A549 (cell line): ENCODE measurements around the gene ATP6AP2.

Experiments
- CEBPB ChIP-seq, 2 experiments: fragments of >200 bp in 1 of 2; sonication (Bioruptor Twin) in 1 of 2; formaldehyde crosslinking in 1 of 2; IDR thresholded peaks; 2 replicates each; pipeline ENCODE4 v1.6.1; 2012 to 2016
- CHD2 ChIP-seq: fragments of 150-350 bp; IDR thresholded peaks from 2 replicates; pipeline ENCODE4 v1.6.1; 2014; ENCODE audit warnings: low read length; ENCODE audit not compliant: partially characterized antibody
- CTCF ChIP-seq: fragments of >200 bp; sonication (Bioruptor Twin); formaldehyde crosslinking; IDR thresholded peaks from 3 replicates; pipeline ENCODE4 v1.5.1; 2016
- ELK1 ChIP-seq: fragments of 150-350 bp; IDR thresholded peaks from 2 replicates; pipeline ENCODE4 v1.6.1; 2014; ENCODE audit warnings: low read depth, mild to moderate bottlenecking, low read length
- EP300 ChIP-seq, 2 experiments: fragments of >200 bp; sonication (Bioruptor Twin); formaldehyde crosslinking; IDR thresholded peaks; 2 replicates in 1 of 2; 3 replicates in 1 of 2; pipeline ENCODE4 v1.6.1; 2016 to 2017
- HES2 ChIP-seq: fragments of >200 bp; sonication (Bioruptor Twin); formaldehyde crosslinking; IDR thresholded peaks from 2 replicates; pipeline ENCODE4 v1.6.1; 2016
- HEYL ChIP-seq: fragments of 250-450 bp; sonication (Bioruptor Pico); IDR thresholded peaks from 2 replicates; pipeline ENCODE4 v1.8.0; 2021; ENCODE audit warnings: mild to moderate bottlenecking, moderate library complexity
- HMGXB4 ChIP-seq: fragments of 250-450 bp; sonication (Bioruptor Pico); IDR thresholded peaks from 2 replicates; pipeline ENCODE4 v1.5.0; 2021; ENCODE audit warnings: mild to moderate bottlenecking, moderate library complexity, borderline replicate concordance
- JUN ChIP-seq, 2 experiments: fragments of >200 bp; sonication (Bioruptor Twin); formaldehyde crosslinking; IDR thresholded peaks; 2 replicates in 1 of 2; 3 replicates in 1 of 2; pipeline ENCODE4 v1.6.1; 2016 to 2017
- MAX ChIP-seq: IDR thresholded peaks from 2 replicates; pipeline ENCODE4 v1.6.1; 2012
- NFE2L2 ChIP-seq: fragments of 150-350 bp; conservative IDR thresholded peaks from 2 replicates; pipeline ENCODE4 v1.6.1; 2014; ENCODE audit warnings: low read length
- RCOR1 ChIP-seq: fragments of 150-350 bp; IDR thresholded peaks from 2 replicates; pipeline ENCODE4 v1.6.1; 2014; ENCODE audit warnings: antibody characterized with exemption, low read length, low read depth
- REST ChIP-seq: fragments of 200-600 bp; sonication (generic); IDR thresholded peaks from 2 replicates; pipeline ENCODE4 v1.6.1; 2016; ENCODE audit warnings: antibody characterized with exemption, mild to moderate bottlenecking, moderate library complexity

GRCh38 chrX:40544343-40545266, 36.2 kb upstream of the ATP6AP2 start:
- no peak for TF ChIP-seq HEYL (CRISPR knock-in tag)
- no peak for TF ChIP-seq REST
- TF ChIP-seq CTCF: no peak
- TF ChIP-seq MAX: no peak
- no peak for TF ChIP-seq CHD2
- no peak for TF ChIP-seq ELK1
- TF ChIP-seq NFE2L2: no peak
- TF ChIP-seq HES2: no peak
- no peak for TF ChIP-seq HMGXB4 (CRISPR knock-in tag)
- no peak for TF ChIP-seq JUN (IDR thresholded peaks at IDR 0.05)
- TF ChIP-seq RCOR1: no peak
- no peak for TF ChIP-seq EP300 (IDR thresholded peaks at IDR 0.05)
- no peak for TF ChIP-seq CEBPB (IDR thresholded peaks at IDR 0.05)
